Measurements from ENCODE around the gene CWC27. TPM values are rescaled to one million over a fixed set of nuclear protein-coding genes. Genes with fewer than 3 reads are reported as not detected.

Gene CWC27
- total RNA-seq, 2 donors from 2014 or later = 10.9 to 14.0 TPM

- TF ChIP-seq POLR2A (IDR thresholded peaks at IDR 0.05) (no peak), CTCF (IDR thresholded peaks at IDR 0.05) (peak in 6 of 7 experiments; percentile 19 to 42 (median 30))
- Histone ChIP-seq H3K36me3 (replicated peaks in 1 of 2; ENCODE audit: insufficient read depth in 1 of 2, low read depth in 2 of 2) (no peaks in the 10 kb centered on the region), H3K9me3 (no peaks in the 10 kb centered on the region), H3K27ac (no peak overlapping the region), H3K4me3 (no peak overlapping the region), H3K27me3 (no peaks in the 10 kb centered on the region), H3K4me1 (peaks cover 10% of the 10 kb centered on the region)
- intact Hi-C loops (cut with DNase I) = no loop called here
- DNase-seq (peak; percentile 22 to 28 (median 24)), ATAC-seq (no peak)
- WGBS, 2 donors = 55 to 69% methylated on average over 9 of the region's 9 CpGs
These were observed 269.4 kb downstream of the CWC27 start for GRCh38 chr5:65037831-65038815.

GRCh38 chr5:65041296-65042158 lies 272.8 kb downstream of the CWC27 start:
- DNase-seq (no peak), ATAC-seq (no peak)
- no peaks in the 10 kb centered on the region for H3K9me3 ChIP-seq
- H3K4me1 ChIP-seq = no peaks in the 10 kb centered on the region
- H3K4me3 ChIP-seq = no peak overlapping the region
- H3K36me3 ChIP-seq (replicated peaks in 1 of 2; ENCODE audit: insufficient read depth in 1 of 2, low read depth in 2 of 2) = no peaks in the 10 kb centered on the region
- no peak overlapping the region for H3K27ac ChIP-seq
- no peak for TF ChIP-seq CTCF (IDR thresholded peaks at IDR 0.05)
- no peak for TF ChIP-seq POLR2A (IDR thresholded peaks at IDR 0.05)
- no peaks in the 10 kb centered on the region for H3K27me3 ChIP-seq
- WGBS, 2 donors = 52 to 54% methylated on average over 2 of the region's 2 CpGs
- intact Hi-C loops (cut with DNase I) = no loop called here

- intact Hi-C loops (cut with DNase I) = no loop called here
- no peaks in the 10 kb centered on the region for H3K36me3 ChIP-seq (replicated peaks in 1 of 2; ENCODE audit: insufficient read depth in 1 of 2, low read depth in 2 of 2)
- no peak overlapping the region for H3K4me3 ChIP-seq
- DNase-seq (no peak), ATAC-seq (no peak)
- H3K27ac ChIP-seq = no peak overlapping the region
- 79 to 85% methylated on average over 5 of the region's 5 CpGs for WGBS, 2 donors
- no peaks in the 10 kb centered on the region for H3K4me1 ChIP-seq
- TF ChIP-seq CTCF (IDR thresholded peaks at IDR 0.05) (no peak), POLR2A (IDR thresholded peaks at IDR 0.05) (no peak)
- no peaks in the 10 kb centered on the region for H3K9me3 ChIP-seq
- no peaks in the 10 kb centered on the region for H3K27me3 ChIP-seq
These were observed 275.2 kb downstream of the CWC27 start for GRCh38 chr5:65043843-65044359.

GRCh38 chr5:65047225-65047624 lies 278.5 kb downstream of the CWC27 start:
- H3K4me3 ChIP-seq = no peak overlapping the region
- H3K27ac ChIP-seq = no peak overlapping the region
- H3K9me3 ChIP-seq = no peaks in the 10 kb centered on the region
- no peak for TF ChIP-seq CTCF (IDR thresholded peaks at IDR 0.05)
- no peak for TF ChIP-seq POLR2A (IDR thresholded peaks at IDR 0.05)
- DNase-seq = no peak
- intact Hi-C loops (cut with DNase I) = no loop called here
- 26 to 37% methylated on average over 3 of the region's 3 CpGs for WGBS, 2 donors
- no peaks in the 10 kb centered on the region for H3K36me3 ChIP-seq (replicated peaks in 1 of 2; ENCODE audit: insufficient read depth in 1 of 2, low read depth in 2 of 2)
- no peaks in the 10 kb centered on the region for H3K27me3 ChIP-seq
- H3K4me1 ChIP-seq = no peaks in the 10 kb centered on the region
- ATAC-seq = no peak

All from body of pancreas (tissue), 4 donors.